Left lung (tissue), 10 donors: ENCODE results near the gene SAMD3. TPM values are rescaled to one million over a fixed set of nuclear protein-coding genes. Genes with fewer than 3 reads are reported as not detected.
"Not testable (repeated sequence)": the region's sequence is repeated elsewhere in the genome, so short reads cannot be mapped to it uniquely, and the experiment has no call there.

Source experiments
- ATAC-seq: fragments of 200-7000 bp; cut with Tn5 transposase; one replicate; pipeline ENCODE4 v1.9.1; 2020; ENCODE audit warnings: moderate library complexity
- DNase-seq, 4 donors: peaks; one replicate each; pipeline ENCODE4 v3.0.0-alpha.2; 2013 to 2020
- H3K27ac ChIP-seq, 2 donors: fragments of 200-600 bp; sonication (generic) in 1 of 2; one replicate each; pipeline versions ENCODE4 v1.5.0 to v1.8.0; 2020 to 2021
- H3K27me3 ChIP-seq, 2 donors: fragments of 200-600 bp; sonication (generic) in 1 of 2; one replicate each; pipeline versions ENCODE4 v1.5.0 to v1.8.0; 2020 to 2021
- H3K36me3 ChIP-seq, 2 donors: fragments of 200-600 bp; sonication (generic) in 1 of 2; one replicate each; pipeline versions ENCODE4 v1.5.0 to v1.8.0; 2020 to 2021
- H3K4me1 ChIP-seq, 2 donors: fragments of 200-600 bp; one replicate each; pipeline ENCODE4 v1.8.0; 2021
- H3K4me3 ChIP-seq, 2 donors: fragments of 200-600 bp; sonication (generic) in 1 of 2; one replicate each; pipeline versions ENCODE4 v1.5.0 to v1.8.0; 2020 to 2021; ENCODE audit warnings: mild to moderate bottlenecking in 1 of 2
- H3K9me3 ChIP-seq, 2 donors: fragments of 200-600 bp; sonication (generic) in 1 of 2; one replicate each; pipeline versions ENCODE4 v1.5.0 to v1.8.0; 2020 to 2021
- CTCF ChIP-seq, 2 donors: fragments of 200-600 bp; sonication (generic) in 1 of 2; IDR thresholded peaks; one replicate each; pipeline versions ENCODE4 v1.5.0 to v1.8.0; 2021; ENCODE audit warnings: antibody characterized with exemption in 2 of 2
- intact Hi-C, 2 donors: fragments of 100-400 bp; cut with DNase I; formaldehyde crosslinking; loops; one replicate each; pipeline versions ENCODE4 v1.11.2 to v1.14.2; 2022
- polyA plus RNA-seq, 6 donors: library from polyadenylated mRNA; unstranded; fragments of 120-200 nt; gene quantifications; one replicate each; pipeline ENCODE4 v1.2.1, GENCODE V29; 2013; ENCODE audit not compliant: insufficient read length in 6 of 6
- total RNA-seq, 2 donors: library from RNA; stranded (reverse); fragmentation: NEBNext Ultra II Directional; extraction: Animal tissue kit (Norgen Biotek cat#: 25700); gene quantifications; one replicate each; pipeline ENCODE4 v1.2.1, GENCODE V29; 2021
- donor health status: DM: no; HTN: yes; CAD: no.
- donor health status: DM: no; HTN: no; CAD: no.

Gene SAMD3
- total and polyA plus RNA-seq, 8 donors, result 0.56 to 2.7 (median 1.4) TPM

- no peak overlapping the region for H3K4me3 ChIP-seq
- intact Hi-C loops, result no loop called here
- no peaks in the 10 kb centered on the region for H3K4me1 ChIP-seq
- no peak overlapping the region for H3K27ac ChIP-seq
- H3K9me3 ChIP-seq, result no peaks in the 10 kb centered on the region
- DNase-seq, result no peak
- ATAC-seq, result no peak
- H3K36me3 ChIP-seq, result no peaks in the 10 kb centered on the region
- TF ChIP-seq CTCF (IDR thresholded peaks at IDR 0.05), result no peak
- no peaks in the 10 kb centered on the region for H3K27me3 ChIP-seq
Measured at GRCh38 chr6:130119211-130119610, 103.5 kb downstream of the SAMD3 start.

- Histone ChIP-seq H3K27me3 (no peaks in the 10 kb centered on the region), H3K36me3 (no peaks in the 10 kb centered on the region), H3K4me3 (no peak overlapping the region), H3K4me1 (no peaks in the 10 kb centered on the region), H3K9me3 (no peaks in the 10 kb centered on the region), H3K27ac (no peak overlapping the region)
- intact Hi-C loops, result no loop called here
- ATAC-seq, result no peak
- no peak for TF ChIP-seq CTCF (IDR thresholded peaks at IDR 0.05)
- no peak for DNase-seq
Measured at GRCh38 chr6:130118236-130118635, 104.5 kb downstream of the SAMD3 start.

- H3K36me3 ChIP-seq, H3K4me1 ChIP-seq, ATAC-seq, H3K9me3 ChIP-seq, intact Hi-C loops, H3K4me3 ChIP-seq, DNase-seq, H3K27me3 ChIP-seq, H3K27ac ChIP-seq: not testable (repeated sequence)
Measured at GRCh38 chr6:130117187-130117701, 105.5 kb downstream of the SAMD3 start.

- DNase-seq (no peak), ATAC-seq (no peak)
- no peaks in the 10 kb centered on the region for H3K27me3 ChIP-seq
- intact Hi-C loops, result no loop called here
- H3K4me3 ChIP-seq, result no peak overlapping the region
- TF ChIP-seq CTCF (IDR thresholded peaks at IDR 0.05), result no peak
- H3K9me3 ChIP-seq, result no peaks in the 10 kb centered on the region
- no peaks in the 10 kb centered on the region for H3K4me1 ChIP-seq
- H3K27ac ChIP-seq, result no peak overlapping the region
- H3K36me3 ChIP-seq, result no peaks in the 10 kb centered on the region
Measured at GRCh38 chr6:130116273-130116672, 106.5 kb downstream of the SAMD3 start.

GRCh38 chr6:130115036-130115435, 107.7 kb downstream of the SAMD3 start:
- H3K4me1 ChIP-seq, result no peaks in the 10 kb centered on the region
- no peaks in the 10 kb centered on the region for H3K27me3 ChIP-seq
- no peaks in the 10 kb centered on the region for H3K36me3 ChIP-seq
- no peak overlapping the region for H3K4me3 ChIP-seq
- H3K27ac ChIP-seq, result no peak overlapping the region
- no peak for TF ChIP-seq CTCF (IDR thresholded peaks at IDR 0.05)
- H3K9me3 ChIP-seq, result no peaks in the 10 kb centered on the region
- no peak for ATAC-seq
- intact Hi-C loops, result no loop called here
- DNase-seq, result no peak

- H3K27me3 ChIP-seq, result no peaks in the 10 kb centered on the region
- no peak overlapping the region for H3K4me3 ChIP-seq
- ATAC-seq (no peak), DNase-seq (peak in 2 of 4 donors; percentile 71 to 78)
- H3K9me3 ChIP-seq, result no peaks in the 10 kb centered on the region
- H3K36me3 ChIP-seq, result no peaks in the 10 kb centered on the region
- TF ChIP-seq CTCF (IDR thresholded peaks at IDR 0.05), result no peak
- intact Hi-C loops, result no loop called here
- H3K4me1 ChIP-seq, result no peaks in the 10 kb centered on the region
- H3K27ac ChIP-seq, result no peak overlapping the region
Measured at GRCh38 chr6:130113201-130113710, 109.5 kb downstream of the SAMD3 start.
